ENCODE data around the gene CDSN. TPM values are rescaled to one million over a fixed set of nuclear protein-coding genes. Genes with fewer than 3 reads are reported as not detected.

Gene CDSN
- total and polyA plus RNA-seq, 2 of the 8 experiments (the other 6 are each of a cell fraction or from before 2014, with no cell fraction given), result not detected

DNA sequence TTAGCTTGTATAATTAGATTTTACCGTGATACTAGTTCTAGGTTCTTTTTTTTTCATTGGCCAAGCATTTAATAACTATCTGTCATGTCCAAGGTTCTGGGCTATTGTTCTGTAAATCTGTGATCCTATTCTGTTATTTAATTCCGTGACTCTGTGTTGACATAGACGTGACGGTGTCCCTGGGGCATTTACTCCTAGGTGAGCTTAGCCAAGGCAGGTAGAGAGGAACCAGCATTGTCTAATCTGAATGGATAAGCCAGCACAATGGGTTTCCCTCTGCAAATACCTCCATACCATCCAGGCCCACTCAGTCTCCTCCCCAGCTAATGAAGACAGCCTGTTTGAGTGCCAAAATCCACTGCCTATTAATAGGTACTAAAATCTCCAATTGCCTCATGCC, 8.9 kb upstream of the CDSN start (continued):
- no peak for TF ChIP-seq TEAD4 (IDR thresholded peaks at IDR 0.05; ENCODE audit: low read depth, low read length)
- no peak for TF ChIP-seq ASH2L (IDR thresholded peaks at IDR 0.05; ENCODE audit: low read length)
- TF ChIP-seq POLR2AphosphoS5 (IDR thresholded peaks at IDR 0.05; ENCODE audit: low read depth, low read length), result no peak

Data from H1 (cell line).